Smooth muscle cell (in vitro differentiated cells): ENCODE data around the gene THADA. TPM values are rescaled to one million over a fixed set of nuclear protein-coding genes. Genes with fewer than 3 reads are reported as not detected.
"Not testable (repeated sequence)": the region's sequence is repeated elsewhere in the genome, so short reads cannot be mapped to it uniquely, and the experiment has no call there.

Experiments used
- DNase-seq: peaks from one replicate; lab custom pipeline; 2025; ENCODE audit not compliant: unreplicated experiment; lab: John Stamatoyannopoulos, UW
- H2AFZ ChIP-seq: fragments of 200-600 bp; sonication (generic); 2 replicates; pipeline ENCODE4 v1.6.0; 2016; ENCODE audit warnings: antibody characterized with exemption, low read depth, mild to moderate bottlenecking
- H3F3A ChIP-seq: fragments of 200-600 bp; sonication (generic); 2 replicates; pipeline ENCODE4 v1.6.0; 2017; ENCODE audit warnings: antibody characterized with exemption, low read depth
- H3K27ac ChIP-seq: fragments of 200-600 bp; sonication (generic); 2 replicates; pipeline ENCODE4 v1.5.1; 2016; ENCODE audit warnings: low read depth, mild to moderate bottlenecking
- H3K27me3 ChIP-seq: fragments of 200-600 bp; sonication (generic); 2 replicates; pipeline ENCODE4 v1.6.1; 2016; ENCODE audit warnings: low read depth, mild to moderate bottlenecking
- H3K36me3 ChIP-seq: fragments of 200-600 bp; sonication (generic); 2 replicates; pipeline ENCODE4 v1.5.1; 2016; ENCODE audit warnings: low read depth
- H3K4me1 ChIP-seq: fragments of 200-600 bp; sonication (generic); 2 replicates; pipeline ENCODE4 v1.5.1; 2016; ENCODE audit warnings: low read depth
- H3K4me2 ChIP-seq: fragments of 200-600 bp; sonication (generic); 2 replicates; pipeline ENCODE4 v1.6.0; 2016; ENCODE audit warnings: mild to moderate bottlenecking
- H3K4me3 ChIP-seq: fragments of 200-600 bp; sonication (generic); 2 replicates; pipeline ENCODE4 v1.5.1; 2016; ENCODE audit warnings: mild to moderate bottlenecking
- H3K79me2 ChIP-seq: fragments of 200-600 bp; sonication (generic); 2 replicates; pipeline ENCODE4 v1.6.0; 2016; ENCODE audit warnings: low read depth, mild to moderate bottlenecking
- H3K9ac ChIP-seq: fragments of 200-600 bp; sonication (generic); 2 replicates; pipeline ENCODE4 v1.6.0; 2016; ENCODE audit warnings: low read depth
- H3K9me3 ChIP-seq: fragments of 200-600 bp; sonication (generic); replicated peaks from 2 replicates; pipeline ENCODE4 v1.5.1; 2016; ENCODE audit warnings: low read depth
- H4K20me1 ChIP-seq: fragments of 200-600 bp; sonication (generic); 2 replicates; pipeline ENCODE4 v1.6.0; 2016; ENCODE audit warnings: low read depth
- WGBS: methylation state at CpG from one replicate; pipeline ENCODE4 v1.1.7; 2016; ENCODE audit warnings: low lambda C conversion rate; 5-methylcytosine and 5-hydroxymethylcytosine counted together
- polyA plus RNA-seq: library from polyadenylated mRNA; unstranded; fragments of >200 nt; fragmentation: Nextera tagmentation; extraction: Ambion mirVana; gene quantifications from 2 replicates; pipeline ENCODE4 v1.2.1, GENCODE V29; 2016
- total RNA-seq: library from RNA; depleted of rRNA; stranded (reverse); fragments of >200 nt; gene quantifications from 2 replicates; pipeline ENCODE4 v1.2.3, GENCODE V29; 2014
- TF ChIP-seq, protein P1 (sequence below): fragments of 200-600 bp; sonication (generic); IDR thresholded peaks from 2 replicates; pipeline ENCODE4 v1.5.1; 2017; ENCODE audit warnings: borderline replicate concordance, mild to moderate bottlenecking, antibody characterized with exemption; ENCODE audit not compliant: insufficient read depth, poor library complexity, severe bottlenecking

The THADA gene
- total and polyA plus RNA-seq, 2 experiments from 2014 or later: 11.3 to 20.9 TPM

DNA sequence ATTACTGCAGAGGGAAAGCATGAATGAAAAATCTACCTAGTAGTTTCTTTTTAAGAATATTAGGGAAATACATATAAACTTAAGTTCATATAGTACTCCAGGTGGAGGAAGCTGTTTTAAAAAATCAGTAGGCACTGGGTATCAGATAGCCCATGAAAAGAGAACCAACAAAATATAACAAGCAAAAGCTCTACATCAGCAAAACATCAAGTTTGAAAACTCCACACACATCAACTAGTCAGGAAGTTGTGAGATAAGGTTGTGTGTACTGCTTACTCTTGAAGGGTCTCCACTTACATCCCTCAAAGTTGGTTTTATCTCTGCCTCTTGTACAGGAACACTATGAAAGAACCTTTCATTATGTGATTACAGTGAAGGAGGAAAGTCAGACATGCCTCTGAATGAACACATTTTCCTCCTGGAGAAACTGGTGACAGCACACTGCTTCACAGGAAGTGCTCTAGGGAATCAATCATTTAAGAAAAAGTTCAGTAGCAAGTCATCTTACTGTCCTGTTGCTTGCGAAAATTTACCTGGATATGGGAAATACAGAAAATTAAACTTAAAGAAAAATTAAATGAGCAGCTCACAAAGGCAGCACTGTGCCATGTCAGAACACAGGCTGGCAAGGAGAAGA is 57.7 kb downstream of the THADA start:
- H3K4me3 ChIP-seq: no peak overlapping the region

DNA sequence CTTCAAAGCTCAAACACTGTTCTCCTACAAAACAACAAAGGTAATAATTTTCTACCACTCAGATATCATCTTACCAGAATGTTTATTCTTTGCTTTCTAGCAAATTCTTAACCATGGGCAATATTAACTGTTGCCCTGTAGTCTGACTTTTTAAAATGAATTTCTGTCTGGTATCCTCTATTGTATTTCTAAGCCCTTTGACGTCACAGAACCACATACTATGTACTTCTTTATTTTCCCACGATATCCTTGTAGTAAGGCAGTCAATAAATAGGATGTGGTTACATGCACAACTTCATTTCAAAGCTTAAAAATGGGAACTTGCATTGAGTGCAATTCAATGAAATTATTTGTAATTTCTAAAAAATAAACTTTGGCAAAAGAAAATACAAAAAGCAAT is 58.7 kb downstream of the THADA start:
- DNase-seq: no peak
- TF ChIP-seq, protein P1, sequence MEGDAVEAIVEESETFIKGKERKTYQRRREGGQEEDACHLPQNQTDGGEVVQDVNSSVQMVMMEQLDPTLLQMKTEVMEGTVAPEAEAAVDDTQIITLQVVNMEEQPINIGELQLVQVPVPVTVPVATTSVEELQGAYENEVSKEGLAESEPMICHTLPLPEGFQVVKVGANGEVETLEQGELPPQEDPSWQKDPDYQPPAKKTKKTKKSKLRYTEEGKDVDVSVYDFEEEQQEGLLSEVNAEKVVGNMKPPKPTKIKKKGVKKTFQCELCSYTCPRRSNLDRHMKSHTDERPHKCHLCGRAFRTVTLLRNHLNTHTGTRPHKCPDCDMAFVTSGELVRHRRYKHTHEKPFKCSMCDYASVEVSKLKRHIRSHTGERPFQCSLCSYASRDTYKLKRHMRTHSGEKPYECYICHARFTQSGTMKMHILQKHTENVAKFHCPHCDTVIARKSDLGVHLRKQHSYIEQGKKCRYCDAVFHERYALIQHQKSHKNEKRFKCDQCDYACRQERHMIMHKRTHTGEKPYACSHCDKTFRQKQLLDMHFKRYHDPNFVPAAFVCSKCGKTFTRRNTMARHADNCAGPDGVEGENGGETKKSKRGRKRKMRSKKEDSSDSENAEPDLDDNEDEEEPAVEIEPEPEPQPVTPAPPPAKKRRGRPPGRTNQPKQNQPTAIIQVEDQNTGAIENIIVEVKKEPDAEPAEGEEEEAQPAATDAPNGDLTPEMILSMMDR: no peak
- Histone ChIP-seq H3K27me3 (no peaks in the 10 kb centered on the region), H3K4me2 (no peak overlapping the region), H3K79me2 (no peaks in the 10 kb centered on the region), H3K4me3 (no peak overlapping the region), H3K9ac (no peak overlapping the region), H3K4me1 (no peaks in the 10 kb centered on the region), H4K20me1 (no peaks in the 10 kb centered on the region), H2AFZ (no peak overlapping the region), H3K36me3 (no peaks in the 10 kb centered on the region), H3K9me3 (no peaks in the 10 kb centered on the region), H3K27ac (no peak overlapping the region), H3F3A (no peaks in the 10 kb centered on the region)
- WGBS: 96% methylated on average over 2 of the region's 2 CpGs

More for the DNA sequence above, 57.7 kb downstream of the THADA start:
- H3F3A ChIP-seq: no peaks in the 10 kb centered on the region
- 93% methylated on average over 1 of the region's 1 CpG for WGBS
- no peaks in the 10 kb centered on the region for H3K36me3 ChIP-seq
- DNase-seq: no peak
- H3K4me1 ChIP-seq: no peaks in the 10 kb centered on the region
- no peak overlapping the region for H3K4me2 ChIP-seq
- TF ChIP-seq, protein P1: no peak
- H3K27ac ChIP-seq: no peak overlapping the region
- no peak overlapping the region for H2AFZ ChIP-seq
- H3K27me3 ChIP-seq: no peaks in the 10 kb centered on the region
- no peaks in the 10 kb centered on the region for H3K9me3 ChIP-seq
- H3K9ac ChIP-seq: no peak overlapping the region
- H3K79me2 ChIP-seq: no peaks in the 10 kb centered on the region
- no peaks in the 10 kb centered on the region for H4K20me1 ChIP-seq

DNA sequence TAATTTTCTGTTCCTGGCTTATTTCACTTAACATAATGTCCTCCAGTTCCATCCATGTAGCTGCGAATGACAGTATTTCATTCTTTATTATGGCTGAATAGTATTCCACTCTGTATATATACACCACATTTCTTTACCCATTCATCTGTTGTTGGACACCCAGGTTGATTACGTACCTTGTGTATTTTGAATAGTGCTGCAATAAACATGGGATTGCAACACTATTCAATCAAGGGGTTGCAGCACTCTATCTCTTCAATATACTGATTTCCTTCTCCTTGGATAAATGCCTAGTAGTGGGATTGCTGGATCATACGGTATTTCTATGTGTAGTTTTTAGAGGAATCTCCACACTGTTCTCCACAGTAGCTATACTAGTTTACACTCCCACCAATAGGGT is 61.3 kb downstream of the THADA start:
- no peaks in the 10 kb centered on the region for H3K27me3 ChIP-seq
- 95% methylated on average over 3 of the region's 3 CpGs for WGBS
- H2AFZ ChIP-seq: no peak overlapping the region
- no peaks in the 10 kb centered on the region for H4K20me1 ChIP-seq
- no peaks in the 10 kb centered on the region for H3F3A ChIP-seq
- TF ChIP-seq, protein P1: no peak
- no peaks in the 10 kb centered on the region for H3K9me3 ChIP-seq
- H3K4me3 ChIP-seq: no peak overlapping the region
- H3K27ac ChIP-seq: no peak overlapping the region
- DNase-seq: no peak
- H3K9ac ChIP-seq: no peak overlapping the region
- no peak overlapping the region for H3K4me2 ChIP-seq
- no peaks in the 10 kb centered on the region for H3K79me2 ChIP-seq
- no peaks in the 10 kb centered on the region for H3K4me1 ChIP-seq
- no peaks in the 10 kb centered on the region for H3K36me3 ChIP-seq

DNA sequence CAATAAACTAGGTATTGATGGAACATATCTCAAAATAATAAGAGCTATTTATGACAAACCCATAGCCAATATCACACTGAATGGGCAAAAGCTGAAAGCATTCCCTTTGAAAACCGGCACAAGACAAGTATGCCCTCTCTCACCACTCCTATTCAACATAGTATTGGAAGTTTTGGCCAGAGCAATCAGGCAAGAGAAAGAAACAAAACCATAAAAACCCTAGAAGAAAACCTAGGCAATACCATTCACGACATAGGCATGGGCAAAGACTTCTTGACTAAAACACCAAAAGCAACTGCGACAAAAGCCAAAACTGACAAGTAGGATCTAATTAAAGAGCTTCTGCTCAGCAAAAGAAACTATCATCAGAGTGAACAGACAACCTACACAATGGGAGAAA is 63.3 kb downstream of the THADA start:
- not testable (repeated sequence) for H3K27ac ChIP-seq, H3K4me3 ChIP-seq, H3K9me3 ChIP-seq, H3K9ac ChIP-seq, H3F3A ChIP-seq, H3K4me1 ChIP-seq, H2AFZ ChIP-seq, H3K36me3 ChIP-seq, DNase-seq, H4K20me1 ChIP-seq, H3K4me2 ChIP-seq, H3K27me3 ChIP-seq, H3K79me2 ChIP-seq
- 100% methylated on average over 3 of the region's 3 CpGs for WGBS
